ENCODE data around the gene ADAP1. TPM values are rescaled to one million over a fixed set of nuclear protein-coding genes. Genes with fewer than 3 reads are reported as not detected.
"Not testable (repeated sequence)": the region's sequence is repeated elsewhere in the genome, so short reads cannot be mapped to it uniquely, and the experiment has no call there.

ADAP1 gene
- total RNA-seq, 1 experiment from 2014 or later: 8.3 TPM

- in situ Hi-C loops (cut with HindIII; ENCODE audit: low pct_unique_long_range_greater_than_20kb, low sequenced_read_pairs): no loop called here
- DNase-seq (ENCODE audit: low read depth): no peak
These were observed 5.2 kb downstream of the ADAP1 start for GRCh38 chr7:949021-949934.

- in situ Hi-C loops (cut with HindIII; ENCODE audit: low pct_unique_long_range_greater_than_20kb, low sequenced_read_pairs): no loop called here
- no peak for DNase-seq (ENCODE audit: low read depth)
These were observed 6.9 kb downstream of the ADAP1 start for GRCh38 chr7:947391-948210.

- in situ Hi-C loops (cut with HindIII; ENCODE audit: low pct_unique_long_range_greater_than_20kb, low sequenced_read_pairs): no loop called here
- DNase-seq (ENCODE audit: low read depth): no peak
These were observed 8.1 kb downstream of the ADAP1 start for GRCh38 chr7:946256-946996.

- no peak for DNase-seq (ENCODE audit: low read depth)
- in situ Hi-C loops (cut with HindIII; ENCODE audit: low pct_unique_long_range_greater_than_20kb, low sequenced_read_pairs): no loop called here
These were observed 8.8 kb downstream of the ADAP1 start for GRCh38 chr7:945556-946255.

- in situ Hi-C loops (cut with HindIII; ENCODE audit: low pct_unique_long_range_greater_than_20kb, low sequenced_read_pairs): no loop called here
These were observed 9.3 kb downstream of the ADAP1 start for GRCh38 chr7:945147-945555.

GRCh38 chr7:944744-945143, 9.7 kb downstream of the ADAP1 start:
- DNase-seq (ENCODE audit: low read depth): no peak
- in situ Hi-C loops (cut with HindIII; ENCODE audit: low pct_unique_long_range_greater_than_20kb, low sequenced_read_pairs): no loop called here

More at GRCh38 chr7:945147-945555, 9.3 kb downstream of the ADAP1 start:
- DNase-seq (ENCODE audit: low read depth): peak; percentile 43

GRCh38 chr7:943793-944192, 10.7 kb downstream of the ADAP1 start:
- in situ Hi-C loops (cut with HindIII; ENCODE audit: low pct_unique_long_range_greater_than_20kb, low sequenced_read_pairs); DNase-seq (ENCODE audit: low read depth): not testable (repeated sequence)

- in situ Hi-C loops (cut with HindIII; ENCODE audit: low pct_unique_long_range_greater_than_20kb, low sequenced_read_pairs): no loop called here
- DNase-seq (ENCODE audit: low read depth): no peak
These were observed 13.7 kb downstream of the ADAP1 start for GRCh38 chr7:940599-941408.

GRCh38 chr7:939843-940242, 14.6 kb downstream of the ADAP1 start:
- in situ Hi-C loops (cut with HindIII; ENCODE audit: low pct_unique_long_range_greater_than_20kb, low sequenced_read_pairs): no loop called here
- no peak for DNase-seq (ENCODE audit: low read depth)

- in situ Hi-C loops (cut with HindIII; ENCODE audit: low pct_unique_long_range_greater_than_20kb, low sequenced_read_pairs): no loop called here
- DNase-seq (ENCODE audit: low read depth): no peak
These were observed 15.8 kb downstream of the ADAP1 start for GRCh38 chr7:938546-939185.

GRCh38 chr7:937856-938484, 16.5 kb downstream of the ADAP1 start:
- in situ Hi-C loops (cut with HindIII; ENCODE audit: low pct_unique_long_range_greater_than_20kb, low sequenced_read_pairs): no loop called here
- DNase-seq (ENCODE audit: low read depth): no peak

GRCh38 chr7:936386-937054, 18.0 kb downstream of the ADAP1 start:
- DNase-seq (ENCODE audit: low read depth): peak; percentile 26
- in situ Hi-C loops (cut with HindIII; ENCODE audit: low pct_unique_long_range_greater_than_20kb, low sequenced_read_pairs): no loop called here

- DNase-seq (ENCODE audit: low read depth): no peak
- in situ Hi-C loops (cut with HindIII; ENCODE audit: low pct_unique_long_range_greater_than_20kb, low sequenced_read_pairs): no loop called here
These were observed 18.6 kb downstream of the ADAP1 start for GRCh38 chr7:935874-936385.

- no peak for DNase-seq (ENCODE audit: low read depth)
- in situ Hi-C loops (cut with HindIII; ENCODE audit: low pct_unique_long_range_greater_than_20kb, low sequenced_read_pairs): no loop called here
These were observed 19.2 kb downstream of the ADAP1 start for GRCh38 chr7:935164-935873.

GRCh38 chr7:934469-935163, 19.9 kb downstream of the ADAP1 start:
- no peak for DNase-seq (ENCODE audit: low read depth)
- in situ Hi-C loops (cut with HindIII; ENCODE audit: low pct_unique_long_range_greater_than_20kb, low sequenced_read_pairs): no loop called here

Measured in Caki2 (cell line).